SK-N-SH (cell line): Measurements from ENCODE around the gene CDCA3. TPM values are rescaled to one million over a fixed set of nuclear protein-coding genes. Genes with fewer than 3 reads are reported as not detected.
"Not testable (repeated sequence)": the region's sequence is repeated elsewhere in the genome, so short reads cannot be mapped to it uniquely, and the experiment has no call there.

Experiments
- CTCF ChIA-PET: fragments of 300-600, 350-600 bp; formaldehyde crosslinking; extraction: SDS; loops from one replicate; lab custom pipeline; 2021; lab: Yijun Ruan, JAX
- POLR2A ChIA-PET: fragments of 350-600 bp; sonication (Branson Sonifier 250); formaldehyde crosslinking; extraction: SDS; loops from one replicate; lab custom pipeline; 2020; ENCODE audit warnings: antibody characterized with exemption, inconsistent platforms; lab: Yijun Ruan, JAX
- DNase-seq: peaks from one replicate; pipeline ENCODE4 v3.0.0; 2012
- H2AFZ ChIP-seq: fragments of 200-600 bp; sonication (generic); 2 replicates; pipeline ENCODE4 v1.8.1; 2016; ENCODE audit warnings: antibody characterized with exemption, mild to moderate bottlenecking, low read depth
- H3F3A ChIP-seq: fragments of 200-600 bp; sonication (generic); replicated peaks from 2 replicates; pipeline ENCODE3; 2016; ENCODE audit warnings: antibody characterized with exemption, mild to moderate bottlenecking; ENCODE audit not compliant: insufficient read depth
- H3K27ac ChIP-seq, 2 experiments: fragments of 200-500 bp in 1 of 2; fragments of 200-600 bp in 1 of 2; sonication (Bioruptor generic) in 1 of 2; sonication (generic), shearing (Covaris generic) in 1 of 2; 2 replicates each; pipeline versions ENCODE4 v1.5.1 to v1.6.1; 2014 to 2016; ENCODE audit warnings: low read depth in 2 of 2, inconsistent platforms in 1 of 2, low read length in 1 of 2, mild to moderate bottlenecking in 1 of 2, mixed read lengths in 1 of 2
- H3K27me3 ChIP-seq: fragments of 200-600 bp; sonication (generic), shearing (Covaris generic); 2 replicates; pipeline ENCODE4 v1.6.1; 2016; ENCODE audit warnings: mixed run types; ENCODE audit not compliant: insufficient read depth
- H3K36me3 ChIP-seq, 2 experiments: fragments of 200-500 bp in 1 of 2; fragments of 200-600 bp in 1 of 2; sonication (Bioruptor generic) in 1 of 2; sonication (generic) in 1 of 2; replicated peaks in 1 of 2; 2 replicates each; pipeline versions ENCODE3 to v1.5.1; 2014 to 2016; ENCODE audit warnings: low read length in 1 of 2, mild to moderate bottlenecking in 1 of 2; ENCODE audit not compliant: insufficient read depth in 2 of 2, control insufficient read depth in 1 of 2
- H3K4me1 ChIP-seq, 2 experiments: fragments of 200-500 bp in 1 of 2; fragments of 200-600 bp in 1 of 2; sonication (Bioruptor generic) in 1 of 2; sonication (generic), shearing (Covaris generic) in 1 of 2; 2 replicates each; pipeline versions ENCODE4 v1.5.1 to v1.6.1; 2014 to 2016; ENCODE audit warnings: low read depth in 1 of 2, low read length in 1 of 2, mixed run types in 1 of 2; ENCODE audit not compliant: insufficient read depth in 2 of 2, control insufficient read depth in 1 of 2
- H3K4me2 ChIP-seq: fragments of 200-600 bp; sonication (generic), shearing (Covaris generic); 2 replicates; pipeline ENCODE4 v1.6.1; 2017; ENCODE audit warnings: mixed run types
- H3K4me3 ChIP-seq, 2 experiments: fragments of 200-500 bp in 1 of 2; fragments of 200-600 bp in 1 of 2; sonication (Bioruptor generic) in 1 of 2; sonication (generic), shearing (Covaris generic) in 1 of 2; 2 replicates each; pipeline versions ENCODE4 v1.5.1 to v1.8.1; 2014 to 2016; ENCODE audit warnings: low read depth in 2 of 2, inconsistent platforms in 1 of 2, low read length in 1 of 2, mild to moderate bottlenecking in 1 of 2, mixed read lengths in 1 of 2, moderate library complexity in 1 of 2
- H3K79me2 ChIP-seq: fragments of 200-600 bp; sonication (generic); 2 replicates; pipeline ENCODE4 v1.8.1; 2017; ENCODE audit warnings: mild to moderate bottlenecking; ENCODE audit not compliant: insufficient read depth
- H3K9ac ChIP-seq: fragments of 200-600 bp; sonication (generic); 2 replicates; pipeline ENCODE4 v1.6.1; 2017; ENCODE audit warnings: mixed run types
- H3K9me2 ChIP-seq: fragments of 200-600 bp; sonication (generic); 2 replicates; pipeline ENCODE4 v1.6.1; 2017; ENCODE audit warnings: mixed run types
- H3K9me3 ChIP-seq: fragments of 200-600 bp; sonication (generic); 2 replicates; pipeline ENCODE4 v1.6.1; 2017; ENCODE audit warnings: mixed run types, mild to moderate bottlenecking, moderate library complexity
- H4K20me1 ChIP-seq: fragments of 200-600 bp; sonication (generic); 2 replicates; pipeline ENCODE4 v1.6.1; 2017; ENCODE audit warnings: mild to moderate bottlenecking, mixed run types; ENCODE audit not compliant: insufficient read depth
- CTCF ChIP-seq: fragments of 200-600 bp; sonication (generic); IDR thresholded peaks from 2 replicates; pipeline ENCODE4 v1.6.1; 2017; ENCODE audit warnings: antibody characterized with exemption, mild to moderate bottlenecking, moderate library complexity
- EZH2phosphoT487 ChIP-seq: fragments of 200-600 bp; sonication (generic); IDR thresholded peaks from 2 replicates; pipeline ENCODE4 v1.6.1; 2017; ENCODE audit warnings: low read depth, mixed run types, mild to moderate bottlenecking, antibody characterized with exemption, moderate library complexity, borderline replicate concordance
- MAX ChIP-seq: IDR thresholded peaks from 2 replicates; pipeline ENCODE4 v1.4.0; 2012; ENCODE audit warnings: low read depth
- POLR2AphosphoS5 ChIP-seq: IDR thresholded peaks from 2 replicates; pipeline ENCODE4 v1.6.1; 2012; ENCODE audit warnings: low read depth, low read length
- RFX5 ChIP-seq: IDR thresholded peaks from 2 replicates; pipeline ENCODE4 v1.6.1; 2012; ENCODE audit warnings: mild to moderate bottlenecking, improper control_type of control experiment, low read length
- USF2 ChIP-seq: fragments of 150-350 bp; IDR thresholded peaks from 2 replicates; pipeline ENCODE4 v1.6.1; 2017; ENCODE audit warnings: antibody characterized with exemption, low read length, low read depth, borderline replicate concordance
- WGBS: methylation state at CpG from one replicate; pipeline ENCODE4 v1.1.6; 2017; ENCODE audit warnings: low lambda C conversion rate; 5-methylcytosine and 5-hydroxymethylcytosine counted together
- polyA plus RNA-seq, 3 experiments: library from polyadenylated mRNA; depleted of rRNA; stranded (reverse); fragments of >200 nt; gene quantifications; 2 replicates each; pipeline ENCODE4 v1.2.3, GENCODE V29; 2012

Gene CDCA3
- polyA plus RNA-seq, 1 of the 3 experiments (the other 2 are of a cell fraction), result 33.0 TPM

GRCh38 chr12:6888360-6888759 lies 37.3 kb upstream of the CDCA3 start:
- Histone ChIP-seq H3K27me3 (no peaks in the 10 kb centered on the region), H3K9me2 (no peaks in the 10 kb centered on the region), H3F3A (peaks cover 16% of the 10 kb centered on the region), H3K9ac (no peak overlapping the region), H3K36me3 (peaks cover 2 to 5% of the 10 kb centered on the region in 2 experiments), H3K27ac (no peak overlapping the region), H3K4me1 (peaks cover 6 to 9% of the 10 kb centered on the region in 2 experiments; a peak in 3 of 4 replicates)
- CTCF ChIA-PET, result no interaction called here
- TF ChIP-seq USF2 (no peak), RFX5 (no peak), POLR2AphosphoS5 (no peak), CTCF (no peak), EZH2phosphoT487 (no peak)
- TF ChIP-seq, all 33 proteins: peak for 0
- POLR2A ChIA-PET, result no interaction called here
- H3K9me3 ChIP-seq, result no peaks in the 10 kb centered on the region
- DNase-seq, result no peak
- H3K79me2 ChIP-seq, result no peaks in the 10 kb centered on the region
- 94% methylated on average over 2 of the region's 2 CpGs for WGBS
- H4K20me1 ChIP-seq, result no peaks in the 10 kb centered on the region
- H3K4me3 ChIP-seq, result 0 out of 4 replicates have a peak overlapping the region, but pooled peaks of 1 of the 2 experiments have one; percentile 12
- no peak overlapping the region for H3K4me2 ChIP-seq
- H2AFZ ChIP-seq, result no peak overlapping the region

- Histone ChIP-seq H3K9me3 (no peaks in the 10 kb centered on the region), H3F3A (peaks cover 16% of the 10 kb centered on the region), H3K4me2 (no peak overlapping the region), H3K79me2 (no peaks in the 10 kb centered on the region), H2AFZ (no peak overlapping the region), H3K9me2 (no peaks in the 10 kb centered on the region), H4K20me1 (no peaks in the 10 kb centered on the region), H3K36me3 (peaks cover 4 to 5% of the 10 kb centered on the region in 2 experiments), H3K27ac (no peak overlapping the region), H3K9ac (no peak overlapping the region), H3K27me3 (no peaks in the 10 kb centered on the region), H3K4me3 (no peak overlapping the region), H3K4me1 (peaks cover 6 to 9% of the 10 kb centered on the region in 2 experiments; a peak in 3 of 4 replicates)
- no peak for DNase-seq
- ChIA-PET CTCF (interaction anchor here (1.4 kb wide), 1 partner anchor 15 kb away, joined by 4 read pairs; the partner anchor contains the start of gene SPSB2), POLR2A (no interaction called here)
- TF ChIP-seq EZH2phosphoT487, result no peak
- TF ChIP-seq MAX, result no peak
- 92% methylated on average over 8 of the region's 8 CpGs for WGBS
Measured at GRCh38 chr12:6887460-6887859, 36.4 kb upstream of the CDCA3 start.

GRCh38 chr12:6886206-6886999 lies 35.3 kb upstream of the CDCA3 start:
- POLR2A ChIA-PET, result not testable (repeated sequence)

More at GRCh38 chr12:6886206-6886999, 35.3 kb upstream of the CDCA3 start:
- H3F3A ChIP-seq, result peaks cover 16% of the 10 kb centered on the region
- CTCF ChIA-PET, result interaction anchor here (0.9 to 5.2 kb wide), 3 partner anchors 14 to 37 kb away, joined by 4 to 56 read pairs (median 4); partner anchors contain the start of gene SPSB2
- H3K4me1 ChIP-seq, H2AFZ ChIP-seq, H3K4me2 ChIP-seq, H3K36me3 ChIP-seq, H3K79me2 ChIP-seq, DNase-seq, H3K9ac ChIP-seq, H3K4me3 ChIP-seq, H4K20me1 ChIP-seq, H3K27ac ChIP-seq, H3K27me3 ChIP-seq, H3K9me3 ChIP-seq, H3K9me2 ChIP-seq: not testable (repeated sequence)
- WGBS, result 84% methylated on average over 10 of the region's 15 CpGs
